Right lobe of liver (tissue), 6 donors: Measurements from ENCODE around the gene MAG. TPM values are rescaled to one million over a fixed set of nuclear protein-coding genes. Genes with fewer than 3 reads are reported as not detected.

Experiments
- ATAC-seq, 4 donors: fragments of 200-7000 bp; cut with Tn5 transposase; one replicate each; pipeline ENCODE4 v1.9.1; 2020; ENCODE audit warnings: mild to moderate bottlenecking in 4 of 4, moderate library complexity in 4 of 4
- DNase-seq, 3 donors: peaks; one replicate each; pipeline ENCODE4 v3.0.0-alpha.2; 2020
- H3K27ac ChIP-seq, 3 donors: fragments of 200-600 bp; one replicate each; pipeline ENCODE4 v1.8.0; 2022
- H3K27me3 ChIP-seq, 2 donors: fragments of 200-600 bp; one replicate each; pipeline ENCODE4 v1.8.0; 2022
- H3K36me3 ChIP-seq, 4 donors: fragments of 200-600 bp; sonication (generic) in 1 of 4; one replicate each; pipeline versions ENCODE4 v1.5.1 to v1.8.0; 2017 to 2022; ENCODE audit warnings: control low read depth in 1 of 4
- H3K4me1 ChIP-seq, 4 donors: fragments of 200-600 bp; sonication (generic) in 1 of 4; one replicate each; pipeline versions ENCODE4 v1.5.1 to v1.8.0; 2017 to 2022; ENCODE audit warnings: control low read depth in 1 of 4
- H3K4me3 ChIP-seq, 3 donors: fragments of 200-600 bp; one replicate each; pipeline ENCODE4 v1.8.0; 2022
- H3K9me3 ChIP-seq, 4 donors: fragments of 200-600 bp; sonication (generic) in 1 of 4; one replicate each; pipeline versions ENCODE4 v1.5.1 to v1.8.0; 2017 to 2022; ENCODE audit warnings: control low read depth in 1 of 4
- POLR2A ChIP-seq: fragments of 450-650 bp; IDR thresholded peaks from one replicate; pipeline ENCODE4 v1.6.1; 2017; ENCODE audit warnings: antibody characterized with exemption, mild to moderate bottlenecking
- WGBS: methylation state at CpG from one replicate; pipeline ENCODE4 v1.1.6; 2018; ENCODE audit warnings: low coverage, low lambda C conversion rate; ENCODE audit not compliant: insufficient coverage; ENCODE audit errors: missing lambda C conversion rate; 5-methylcytosine and 5-hydroxymethylcytosine counted together
- intact Hi-C, 2 donors: fragments of 100-400 bp; cut with DNase I; formaldehyde crosslinking; loops; one replicate each; pipeline versions ENCODE4 v1.11.2 to v1.14.1; 2022
- total RNA-seq, 6 experiments: library from RNA; depleted of rRNA in 2 of 6; stranded (reverse); fragments of >200 nt in 2 of 6; fragmentation: NEBNext Ultra II Directional in 3 of 6; extraction: Animal tissue kit (Norgen Biotek cat#: 25700) in 3 of 6; gene quantifications; one replicate each; pipeline versions ENCODE4 v1.1.0 to v1.2.4, GENCODE V29; 2016 to 2023
- TF ChIP-seq, protein P1 (sequence below), 4 donors: fragments of 200-600 bp in 3 of 4; fragments of 450-650 bp in 1 of 4; IDR thresholded peaks; one replicate each; pipeline versions ENCODE4 v1.5.1 to v1.8.0; 2016 to 2022; ENCODE audit warnings: antibody characterized with exemption in 4 of 4, mild to moderate bottlenecking in 2 of 4
- donor health status: DM: no; HTN: yes; CAD: no.
- donor health status: DM: no; HTN: no; CAD: no.
- donor health status: DM: no; HTN: no; CAD: no.
- donor health status: DM: no; HTN: yes; CAD: no.
- donor health status: DM: no; HTN: yes; CAD: no.

MAG gene
- total RNA-seq, 6 experiments from 2014 or later = 0.40 TPM; not detected in 5

DNA sequence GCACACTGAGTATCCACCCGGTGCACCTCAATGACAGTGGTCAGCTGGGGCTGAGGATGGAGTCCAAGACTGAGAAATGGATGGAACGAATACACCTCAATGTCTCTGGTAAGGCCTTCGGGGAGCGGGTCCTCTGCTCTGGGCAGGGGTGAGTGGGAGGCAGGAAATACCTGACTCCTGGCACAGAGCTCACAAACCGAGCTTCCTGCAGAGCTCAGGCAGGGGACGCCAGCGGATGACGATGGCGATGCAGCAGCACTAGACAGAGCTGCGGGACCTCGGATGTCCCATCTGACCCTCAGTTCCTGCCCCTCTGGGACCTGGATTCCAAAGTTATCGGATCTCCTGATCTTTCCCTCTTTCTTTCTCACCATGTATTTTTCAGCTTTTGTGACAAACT lies 40.9 kb downstream of the MAG start:
- DNase-seq = no peak
- Histone ChIP-seq H3K9me3 (no peaks in the 10 kb centered on the region), H3K4me3 (no peak overlapping the region), H3K27me3 (no peaks in the 10 kb centered on the region), H3K4me1 (no peaks in the 10 kb centered on the region), H3K36me3 (no peaks in the 10 kb centered on the region), H3K27ac (no peak overlapping the region)
- 44% methylated on average over 2 of the region's 12 CpGs for WGBS
- no peak for TF ChIP-seq POLR2A
- TF ChIP-seq, protein P1, sequence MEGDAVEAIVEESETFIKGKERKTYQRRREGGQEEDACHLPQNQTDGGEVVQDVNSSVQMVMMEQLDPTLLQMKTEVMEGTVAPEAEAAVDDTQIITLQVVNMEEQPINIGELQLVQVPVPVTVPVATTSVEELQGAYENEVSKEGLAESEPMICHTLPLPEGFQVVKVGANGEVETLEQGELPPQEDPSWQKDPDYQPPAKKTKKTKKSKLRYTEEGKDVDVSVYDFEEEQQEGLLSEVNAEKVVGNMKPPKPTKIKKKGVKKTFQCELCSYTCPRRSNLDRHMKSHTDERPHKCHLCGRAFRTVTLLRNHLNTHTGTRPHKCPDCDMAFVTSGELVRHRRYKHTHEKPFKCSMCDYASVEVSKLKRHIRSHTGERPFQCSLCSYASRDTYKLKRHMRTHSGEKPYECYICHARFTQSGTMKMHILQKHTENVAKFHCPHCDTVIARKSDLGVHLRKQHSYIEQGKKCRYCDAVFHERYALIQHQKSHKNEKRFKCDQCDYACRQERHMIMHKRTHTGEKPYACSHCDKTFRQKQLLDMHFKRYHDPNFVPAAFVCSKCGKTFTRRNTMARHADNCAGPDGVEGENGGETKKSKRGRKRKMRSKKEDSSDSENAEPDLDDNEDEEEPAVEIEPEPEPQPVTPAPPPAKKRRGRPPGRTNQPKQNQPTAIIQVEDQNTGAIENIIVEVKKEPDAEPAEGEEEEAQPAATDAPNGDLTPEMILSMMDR (IDR thresholded peaks at IDR 0.05) = no peak
- intact Hi-C loops = no loop called here
- ATAC-seq = no peak

DNA sequence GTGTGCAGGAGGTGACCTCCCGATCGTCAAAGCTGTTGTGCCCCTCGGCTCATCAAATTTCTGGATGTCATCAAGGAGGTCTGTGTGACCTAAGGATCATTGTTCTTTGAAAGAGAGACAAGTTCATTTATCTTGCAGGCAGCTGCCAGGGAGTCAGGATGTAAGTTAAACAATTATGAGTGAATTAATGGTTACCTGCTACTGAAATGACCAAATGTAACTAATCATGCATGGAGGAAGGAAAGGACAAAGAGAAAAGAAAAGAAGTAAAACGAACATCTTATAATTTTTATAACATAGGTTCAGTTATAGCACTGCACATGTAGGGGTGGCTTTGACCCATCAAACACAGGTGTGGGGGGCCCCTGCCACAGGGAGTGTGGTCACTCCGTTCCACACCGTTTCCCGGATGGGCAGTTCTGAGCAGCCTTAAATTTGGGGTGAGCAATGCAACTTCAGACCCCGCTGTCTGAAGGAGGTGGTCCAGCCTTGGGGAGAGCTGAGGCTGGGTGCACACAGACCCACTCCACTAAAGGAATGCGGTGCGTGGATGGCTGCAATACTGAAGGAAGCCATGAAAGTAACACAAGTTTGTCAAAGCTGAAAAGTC lies 42.3 kb downstream of the MAG start:
- WGBS = 80% methylated on average over 7 of the region's 10 CpGs
- no peaks in the 10 kb centered on the region for H3K36me3 ChIP-seq
- no peaks in the 10 kb centered on the region for H3K9me3 ChIP-seq
- no peaks in the 10 kb centered on the region for H3K27me3 ChIP-seq
- ATAC-seq (no peak), DNase-seq (no peak)
- H3K4me1 ChIP-seq = no peaks in the 10 kb centered on the region
- no peak overlapping the region for H3K4me3 ChIP-seq
- TF ChIP-seq POLR2A = no peak
- TF ChIP-seq, protein P1 (IDR thresholded peaks at IDR 0.05) = no peak
- intact Hi-C loops = no loop called here
- no peak overlapping the region for H3K27ac ChIP-seq

DNA sequence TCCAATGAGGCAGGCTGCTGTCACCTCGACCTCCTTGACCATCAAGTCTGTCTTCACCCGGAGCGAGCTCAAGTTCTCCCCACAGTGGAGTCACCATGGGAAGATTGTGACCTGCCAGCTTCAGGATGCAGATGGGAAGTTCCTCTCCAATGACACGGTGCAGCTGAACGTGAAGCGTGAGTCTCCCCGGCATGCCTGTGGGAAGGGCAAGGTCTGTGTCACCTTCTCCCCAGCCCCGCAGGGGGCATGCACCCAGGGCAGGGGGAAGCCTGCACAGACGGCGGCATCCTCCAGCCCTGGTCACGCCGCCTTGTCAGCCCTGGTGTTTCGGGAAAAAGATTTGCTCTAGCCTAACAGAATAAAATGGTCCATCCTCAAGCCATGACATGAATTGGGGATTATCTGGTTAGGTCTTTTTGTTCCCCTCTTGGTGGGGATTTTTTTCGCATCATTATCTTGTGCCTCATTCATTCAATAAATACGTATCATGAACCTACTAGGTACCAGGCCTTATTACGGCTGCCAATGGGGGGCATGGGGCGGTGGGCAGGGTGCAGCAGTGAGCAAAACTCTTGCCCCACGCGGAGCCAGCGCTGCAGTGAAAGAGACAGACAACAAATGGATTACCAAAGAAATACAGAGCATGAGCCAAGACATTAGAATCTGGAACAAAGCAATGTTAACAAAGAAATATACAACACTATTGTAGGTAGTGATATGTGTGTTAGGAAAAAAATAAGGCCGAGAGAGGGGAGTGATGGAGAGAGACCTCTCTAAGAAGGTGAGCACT lies 44.4 kb downstream of the MAG start:
- intact Hi-C loops = no loop called here
- no peak overlapping the region for H3K27ac ChIP-seq
- no peaks in the 10 kb centered on the region for H3K4me1 ChIP-seq
- WGBS = 64% methylated on average over 8 of the region's 21 CpGs
- DNase-seq (peak in 1 of 3 donors; percentile 10), ATAC-seq (no peak)
- H3K9me3 ChIP-seq = no peaks in the 10 kb centered on the region
- no peaks in the 10 kb centered on the region for H3K27me3 ChIP-seq
- no peaks in the 10 kb centered on the region for H3K36me3 ChIP-seq
- no peak for TF ChIP-seq POLR2A
- TF ChIP-seq, protein P1 (IDR thresholded peaks at IDR 0.05) = no peak
- H3K4me3 ChIP-seq = no peak overlapping the region

DNA sequence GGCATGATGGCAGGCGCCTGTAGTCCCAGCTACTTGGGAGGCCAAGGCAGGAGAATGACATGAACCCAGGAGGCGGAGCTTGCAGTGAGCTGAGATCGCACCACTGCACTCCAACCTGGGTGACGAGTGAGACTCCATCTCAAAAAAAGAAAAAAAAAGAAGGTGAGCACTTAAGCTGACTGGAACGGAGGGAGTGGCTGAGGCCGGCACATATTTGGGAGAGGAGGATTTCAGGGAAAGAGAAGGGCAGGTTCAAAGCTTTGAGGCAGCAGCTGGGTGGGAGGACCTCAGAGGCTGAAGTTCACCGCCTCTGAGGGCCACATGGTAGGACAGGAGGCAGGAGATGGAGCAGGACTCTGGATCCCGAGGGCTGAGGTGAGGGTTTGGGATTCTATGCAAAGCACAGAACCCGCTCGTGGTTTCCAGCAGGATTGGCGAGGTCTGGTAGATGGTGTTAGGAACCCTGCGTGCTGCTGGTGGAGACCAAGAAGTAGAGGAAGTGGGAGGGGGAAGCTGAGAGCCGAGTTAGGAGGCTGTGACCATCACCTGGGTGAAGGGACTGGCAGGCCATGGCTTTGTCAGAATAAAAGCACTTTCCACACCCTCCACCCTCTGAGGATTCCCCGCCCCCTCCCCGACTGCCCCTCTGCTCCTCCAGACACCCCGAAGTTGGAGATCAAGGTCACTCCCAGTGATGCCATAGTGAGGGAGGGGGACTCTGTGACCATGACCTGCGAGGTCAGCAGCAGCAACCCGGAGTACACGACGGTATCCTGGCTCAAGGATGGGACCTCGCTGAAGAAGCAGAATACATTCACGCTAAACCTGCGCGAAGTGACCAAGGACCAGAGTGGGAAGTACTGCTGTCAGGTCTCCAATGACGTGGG lies 45.4 kb downstream of the MAG start:
- 86% methylated on average over 12 of the region's 25 CpGs for WGBS
- H3K27me3 ChIP-seq = no peaks in the 10 kb centered on the region
- no peaks in the 10 kb centered on the region for H3K4me1 ChIP-seq
- no peak overlapping the region for H3K4me3 ChIP-seq
- no peaks in the 10 kb centered on the region for H3K9me3 ChIP-seq
- intact Hi-C loops = no loop called here
- ATAC-seq = no peak
- H3K27ac ChIP-seq = no peak overlapping the region
- TF ChIP-seq, protein P1 (IDR thresholded peaks at IDR 0.05) = no peak
- TF ChIP-seq POLR2A = no peak
- no peaks in the 10 kb centered on the region for H3K36me3 ChIP-seq
- peak in 1 of 3 donors; percentile 10 for DNase-seq
